ENCODE measurements around the gene KIAA1328.

Gene KIAA1328

DNA sequence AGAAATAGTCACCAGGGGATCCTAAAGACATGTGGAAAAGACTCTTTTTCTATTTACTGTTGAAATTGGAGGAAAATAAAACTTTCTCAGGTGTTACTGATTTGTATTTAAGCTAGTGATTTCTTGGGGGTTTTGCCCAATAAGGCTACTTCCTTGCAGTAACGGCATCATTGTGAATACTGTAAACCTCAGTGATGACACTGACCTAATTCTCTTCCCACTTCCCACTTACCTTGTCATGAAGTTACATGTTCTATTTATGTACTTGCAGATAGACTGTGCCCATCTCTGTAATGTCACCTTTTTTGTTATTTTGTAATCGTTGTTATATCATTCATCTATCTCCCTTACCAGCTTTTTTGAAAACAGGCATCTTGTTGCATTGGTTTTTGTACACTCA, 134.5 kb downstream of the KIAA1328 start:
- DNase-seq = no peak

GRCh38 chr18:36974686-36975085, 145.8 kb downstream of the KIAA1328 start:
- no peak for DNase-seq

- DNase-seq = no peak
Measured at GRCh38 chr18:36977121-36977520, 148.2 kb downstream of the KIAA1328 start.

DNA sequence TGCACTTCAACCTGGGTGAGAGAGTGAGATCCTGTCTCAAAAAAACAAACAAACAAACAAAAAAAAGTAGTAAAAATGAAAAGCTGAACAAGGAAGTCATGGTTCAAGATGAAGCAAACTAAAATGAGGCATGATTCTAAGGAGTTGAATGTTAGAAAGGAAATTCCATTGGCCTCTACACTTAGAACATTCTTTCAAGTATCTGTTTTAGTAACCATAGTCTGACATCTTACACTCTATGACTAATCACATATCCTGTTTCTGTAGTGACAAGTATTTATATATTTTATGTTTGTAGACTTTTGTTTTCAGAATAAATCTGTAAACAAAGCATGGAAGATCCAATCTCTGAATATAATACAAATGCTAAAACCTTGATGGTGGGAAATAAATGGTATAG, 164.1 kb downstream of the KIAA1328 start:
- DNase-seq = no peak

DNA sequence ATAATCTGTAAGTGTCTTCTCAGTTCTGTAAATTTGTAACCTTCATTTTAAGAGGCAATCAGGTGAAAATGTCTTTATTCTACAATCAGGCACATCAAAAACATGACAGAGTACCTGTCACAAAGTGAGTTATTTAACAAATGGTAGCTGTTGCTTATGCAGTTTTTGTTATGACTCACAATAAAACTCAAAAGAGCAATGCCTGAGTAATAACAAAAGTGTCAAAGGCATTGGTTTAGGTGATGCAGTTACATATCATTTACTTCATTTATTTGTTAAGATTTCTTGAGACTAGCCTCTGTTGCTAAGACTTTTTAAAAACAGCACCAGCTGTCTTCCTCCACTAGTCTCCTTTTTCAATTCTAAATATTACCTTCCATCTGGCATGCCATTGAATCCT, 177.8 kb downstream of the KIAA1328 start:
- DNase-seq = no peak

DNA sequence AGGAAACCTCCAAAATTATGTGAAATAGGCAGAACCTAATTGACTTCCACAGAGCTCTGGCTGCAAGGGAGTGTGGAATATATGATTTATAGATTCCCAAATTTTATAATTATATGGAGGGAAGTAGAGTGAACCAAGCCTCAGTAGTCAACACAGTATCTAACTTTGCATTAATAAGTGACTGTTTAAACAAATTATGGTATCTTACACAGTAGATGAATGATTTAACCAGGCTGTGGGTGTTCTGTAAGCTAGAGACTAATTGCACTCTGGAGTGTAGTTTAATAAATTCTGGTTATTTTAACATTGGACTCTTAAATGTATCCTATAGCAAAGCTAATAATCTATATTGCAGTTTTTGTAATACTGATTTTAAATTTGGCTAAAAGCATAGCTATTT, 183.5 kb downstream of the KIAA1328 start:
- no peak for DNase-seq

DNA sequence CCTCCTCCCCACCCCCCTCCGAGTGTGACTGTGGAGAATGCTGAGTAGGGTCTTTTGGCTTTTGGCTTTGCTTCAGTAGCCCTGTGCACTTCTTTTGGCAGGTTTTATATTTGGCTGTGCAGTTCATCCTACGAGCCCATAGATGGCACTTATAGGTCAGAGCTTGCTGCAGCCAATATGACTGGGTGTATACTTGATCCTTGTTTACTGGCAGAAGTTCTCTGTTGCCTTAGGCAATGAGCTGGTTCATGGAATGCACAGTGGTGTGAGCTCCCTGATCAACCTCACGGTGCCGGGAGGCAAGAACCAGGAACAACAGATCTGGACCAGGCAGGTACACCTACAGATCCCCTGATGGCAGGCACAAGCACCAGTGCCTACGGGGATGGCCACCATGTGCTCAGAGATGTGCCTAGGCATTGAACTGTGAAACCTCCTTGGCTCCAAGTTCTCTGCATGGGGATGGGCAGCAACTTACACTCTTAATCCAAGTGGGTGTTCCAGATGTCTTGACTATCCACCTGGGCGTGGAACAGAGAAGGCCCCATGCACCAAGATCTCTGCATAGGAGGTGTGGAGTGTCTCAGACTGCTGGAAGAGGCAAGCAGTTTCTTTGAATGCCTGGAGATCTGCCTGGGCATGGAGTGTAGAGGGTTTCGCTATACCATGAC, 190.4 kb downstream of the KIAA1328 start:
- no peak for DNase-seq

DNA sequence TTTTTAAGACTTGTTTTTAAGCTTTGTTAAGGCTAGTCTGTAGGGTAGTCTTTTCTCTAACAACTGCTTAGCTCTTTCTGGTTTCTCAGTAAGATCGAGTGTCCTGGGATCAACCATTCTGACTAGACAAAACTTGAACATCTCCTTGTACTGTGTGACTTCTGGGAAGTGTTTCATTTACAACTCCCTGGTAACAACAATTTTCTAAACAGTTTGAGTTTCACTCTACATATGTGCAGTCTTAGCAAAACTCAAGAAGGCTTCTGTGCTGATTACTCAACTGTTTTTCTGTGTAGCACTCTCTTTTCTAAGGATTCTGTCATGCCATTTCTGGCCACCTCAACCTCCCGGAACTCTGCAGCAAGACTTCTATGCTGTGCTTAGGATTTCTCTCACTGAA, 204.5 kb downstream of the KIAA1328 start:
- no peak for DNase-seq

DNA sequence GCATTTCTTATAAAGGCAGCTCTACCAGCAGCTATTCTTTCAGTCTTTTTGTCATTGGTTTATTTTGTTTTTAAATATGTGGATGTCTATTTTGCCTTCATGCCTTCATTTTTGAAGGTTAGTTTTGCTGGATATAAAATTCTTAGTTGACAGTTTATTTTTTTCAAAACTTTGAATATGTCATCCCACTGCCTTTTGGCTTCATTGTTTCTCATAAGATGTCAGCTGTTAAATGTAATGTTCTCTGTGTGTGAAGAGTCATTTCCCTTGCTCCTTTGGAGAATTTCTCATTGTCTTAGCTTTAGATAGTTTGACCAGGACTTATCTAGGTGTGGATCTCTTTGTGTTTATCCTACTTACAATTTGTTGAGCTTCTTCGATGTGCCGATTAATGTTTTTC, 213.5 kb downstream of the KIAA1328 start:
- no peak for DNase-seq

- no peak for DNase-seq
Measured at GRCh38 chr18:37055137-37055802, 226.3 kb downstream of the KIAA1328 start.

- no peak for DNase-seq
Measured at GRCh38 chr18:37064187-37064586, 235.3 kb downstream of the KIAA1328 start.

- no peak for DNase-seq
Measured at GRCh38 chr18:37065254-37065653, 236.3 kb downstream of the KIAA1328 start.

DNA sequence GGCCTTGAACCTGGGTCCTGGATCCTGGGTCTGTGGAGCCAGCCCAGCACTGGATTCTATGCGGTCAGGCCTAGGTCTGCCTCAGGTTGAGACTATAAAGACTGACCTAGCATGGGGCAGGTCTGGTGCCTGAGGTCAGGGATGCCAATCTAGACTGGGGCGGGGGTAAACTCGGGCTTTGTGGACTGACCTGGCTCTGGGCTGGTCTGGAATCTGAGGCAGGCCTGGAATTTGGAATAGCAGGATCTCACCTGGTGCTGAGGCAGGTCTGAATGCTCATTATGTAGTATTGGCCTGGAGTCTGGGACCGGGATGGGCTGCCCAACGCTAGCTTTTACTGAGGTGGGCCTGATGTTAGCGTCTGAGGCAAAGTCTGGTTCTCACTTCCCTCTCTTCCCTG, 256.0 kb downstream of the KIAA1328 start:
- no peak for DNase-seq

- no peak for DNase-seq
Measured at GRCh38 chr18:37085362-37085761, 256.4 kb downstream of the KIAA1328 start.

GRCh38 chr18:37107748-37108522, 279.0 kb downstream of the KIAA1328 start:
- no peak for DNase-seq

DNA sequence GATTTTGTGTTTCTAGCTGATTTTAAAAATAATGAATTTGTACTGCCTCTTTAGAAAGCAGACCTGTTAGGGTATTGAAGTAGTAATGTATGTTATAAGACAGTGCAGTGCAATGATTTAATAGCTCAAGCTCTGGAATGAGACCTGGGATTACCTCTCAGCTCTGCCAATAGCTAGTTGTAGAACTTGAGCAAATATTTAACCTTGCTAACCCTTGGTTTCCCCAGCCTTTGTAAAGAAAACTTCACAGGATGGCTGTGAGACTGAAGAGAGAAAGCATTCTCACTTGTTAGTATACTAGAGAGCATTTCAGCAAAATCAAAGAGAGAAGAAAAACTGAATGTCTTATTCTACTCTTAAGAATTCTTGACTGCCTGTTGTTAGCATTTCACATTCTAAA, 293.9 kb downstream of the KIAA1328 start:
- DNase-seq = no peak

DNA sequence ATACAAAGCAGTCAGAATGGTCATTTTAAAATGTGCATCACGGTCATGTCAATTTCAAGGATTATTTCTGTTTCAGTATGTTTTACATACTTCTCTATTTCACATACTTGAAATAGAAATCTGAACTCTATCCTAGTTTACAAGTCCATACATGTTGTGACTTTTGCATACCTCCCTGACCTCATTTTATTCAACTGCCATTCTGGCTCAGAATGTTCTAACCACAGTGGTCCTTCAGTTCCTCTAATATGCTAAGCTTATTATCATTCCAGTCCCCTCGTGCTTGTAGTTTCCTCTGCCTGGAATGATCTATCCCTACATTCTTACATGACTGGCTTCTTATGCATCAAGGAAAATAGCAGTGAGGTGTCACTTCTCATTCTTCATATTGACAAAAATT, 295.6 kb downstream of the KIAA1328 start:
- no peak for DNase-seq

DNA sequence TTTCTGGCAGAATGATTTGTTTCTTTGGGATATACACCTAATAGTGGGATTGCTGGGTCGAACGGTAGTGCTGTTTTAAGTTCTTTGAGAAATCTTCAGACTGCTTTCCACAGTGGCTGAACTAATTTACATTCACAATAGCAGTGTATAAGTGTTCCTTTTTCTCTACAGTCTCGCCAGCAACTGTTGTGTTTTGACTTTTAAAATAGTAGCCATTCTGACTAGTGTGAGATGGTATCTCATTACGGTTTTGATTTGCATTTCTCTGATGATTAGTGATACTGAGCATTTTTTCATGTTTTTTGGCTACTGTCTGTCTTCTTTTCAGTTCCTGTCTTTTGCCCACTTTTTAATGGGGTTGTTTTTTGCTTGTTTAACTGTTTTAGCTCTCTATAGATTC, 306.2 kb downstream of the KIAA1328 start:
- DNase-seq = no peak

GRCh38 chr18:37138456-37138855, 309.5 kb downstream of the KIAA1328 start:
- DNase-seq = no peak

DNA sequence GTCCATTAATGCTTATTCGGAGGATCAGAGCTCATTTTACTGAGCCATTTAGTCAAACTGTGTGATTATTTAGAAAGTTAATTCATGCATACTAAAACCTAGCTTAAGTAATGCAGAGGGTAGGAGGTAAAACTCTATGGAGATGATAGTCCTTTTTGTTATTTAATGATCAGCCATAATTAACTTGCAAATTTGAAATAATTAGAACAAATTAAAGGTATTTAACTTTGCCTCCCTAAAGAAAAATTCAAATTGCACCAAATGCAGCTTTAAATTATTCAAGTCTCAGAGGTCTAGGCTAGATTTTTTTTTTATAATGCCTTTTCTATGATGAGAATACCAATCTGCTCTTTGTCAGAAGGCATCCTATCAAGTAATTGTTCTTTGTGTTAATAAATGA, 310.9 kb downstream of the KIAA1328 start:
- DNase-seq = no peak

- no peak for DNase-seq
Measured at GRCh38 chr18:37144921-37145320, 316.0 kb downstream of the KIAA1328 start.

- no peak for DNase-seq
Measured at GRCh38 chr18:37156330-37156942, 327.5 kb downstream of the KIAA1328 start.

DNA sequence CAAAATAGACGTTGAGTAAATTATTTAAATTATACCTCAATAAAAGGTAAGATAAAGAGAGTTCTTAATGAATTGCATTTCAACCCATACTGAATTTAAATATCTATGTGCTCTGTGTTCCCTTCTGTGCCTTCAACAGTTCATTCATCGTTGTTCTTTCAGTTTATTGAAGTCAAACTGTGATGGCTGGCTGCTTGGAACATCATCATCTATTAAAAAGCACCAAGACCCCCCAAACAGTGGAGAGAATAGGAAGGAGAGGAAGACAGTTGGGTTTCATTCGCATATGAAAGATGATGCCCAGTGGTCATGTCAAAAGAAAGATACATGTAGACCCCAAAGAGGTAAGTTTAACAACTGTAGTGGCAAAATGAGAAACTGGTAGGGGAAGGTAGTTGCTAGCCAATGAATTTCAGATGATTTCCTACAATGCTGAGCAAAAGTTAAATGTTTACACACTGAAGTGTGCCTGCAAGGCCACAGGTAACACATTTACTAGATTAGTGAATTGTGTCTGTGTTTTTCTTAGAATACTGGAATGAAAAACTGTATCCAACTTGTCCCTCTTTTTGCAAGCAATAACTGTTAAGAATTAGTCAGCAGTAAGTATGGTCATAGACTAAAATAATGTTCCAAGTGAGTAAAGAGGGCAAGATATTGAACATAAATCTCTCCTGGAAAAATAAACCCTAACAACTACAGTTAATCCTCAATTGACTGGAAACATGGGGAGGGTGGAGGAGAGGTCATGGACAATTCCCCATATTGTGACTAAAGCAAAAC, 331.3 kb downstream of the KIAA1328 start:
- DNase-seq = no peak
